Esophagus squamous epithelium (tissue), 4 donors: Measurements from ENCODE around the gene ULK4.

Experiments used
- CTCF ChIP-seq, 6 experiments: fragments of 450-650 bp in 4 of 6; fragments of 200-600 bp in 2 of 6; sonication (generic) in 2 of 6; IDR thresholded peaks; one replicate each; pipeline ENCODE4 v1.5.1; 2016 to 2019; ENCODE audit warnings: antibody characterized with exemption in 6 of 6, mild to moderate bottlenecking in 4 of 6, moderate library complexity in 4 of 6
- POLR2A ChIP-seq, 4 donors: fragments of 450-650 bp; IDR thresholded peaks; one replicate each; pipeline ENCODE4 v1.6.1; 2017; ENCODE audit warnings: antibody characterized with exemption in 4 of 4, mild to moderate bottlenecking in 4 of 4, moderate library complexity in 3 of 4

GRCh38 chr3:41456162-41456561 lies 505.7 kb downstream of the ULK4 start:
- TF ChIP-seq CTCF (IDR thresholded peaks at IDR 0.05) (no peak), POLR2A (IDR thresholded peaks at IDR 0.05) (no peak)
